NCI-H146 treated with DMSO at 0.1 percent for 48 hours (cell line): Measurements from ENCODE around the gene EDC4.
A peak's percentile ranks its signal among the peaks of the same experiment; 100 is the strongest.

Experiments
- DNase-seq: peaks from one replicate; lab custom pipeline; 2025; ENCODE audit not compliant: unreplicated experiment; lab: John Stamatoyannopoulos, UW

The EDC4 gene

DNA sequence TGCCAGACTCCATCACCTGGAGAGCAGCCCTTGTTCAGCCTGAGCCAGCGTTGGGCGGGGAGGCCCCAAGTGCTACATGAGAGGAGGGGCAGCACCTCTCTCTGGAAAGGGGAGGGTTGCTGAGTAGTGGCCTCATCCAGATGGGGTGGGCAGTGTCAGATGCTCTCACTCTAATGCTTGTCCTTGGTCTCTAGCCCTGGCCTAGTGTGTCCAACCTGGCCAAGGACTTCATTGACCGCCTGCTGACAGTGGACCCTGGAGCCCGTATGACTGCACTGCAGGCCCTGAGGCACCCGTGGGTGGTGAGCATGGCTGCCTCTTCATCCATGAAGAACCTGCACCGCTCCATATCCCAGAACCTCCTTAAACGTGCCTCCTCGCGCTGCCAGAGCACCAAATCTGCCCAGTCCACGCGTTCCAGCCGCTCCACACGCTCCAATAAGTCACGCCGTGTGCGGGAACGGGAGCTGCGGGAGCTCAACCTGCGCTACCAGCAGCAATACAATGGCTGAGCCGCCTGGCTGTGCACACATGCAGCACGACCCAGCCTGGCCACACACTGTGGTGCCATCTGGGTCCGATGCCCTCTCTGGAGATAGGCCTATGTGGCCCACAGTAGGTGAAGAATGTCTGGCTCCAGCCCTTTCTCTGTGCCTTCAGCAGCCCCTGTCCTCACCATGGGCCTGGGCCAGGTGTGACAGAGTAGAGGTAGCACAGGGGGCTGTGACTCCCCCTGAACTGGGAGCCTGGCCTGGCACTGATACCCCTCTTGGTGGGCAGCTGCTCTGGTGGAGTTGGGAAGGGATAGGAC, 54.5 kb downstream of the EDC4 start:
- no peak for DNase-seq

DNA sequence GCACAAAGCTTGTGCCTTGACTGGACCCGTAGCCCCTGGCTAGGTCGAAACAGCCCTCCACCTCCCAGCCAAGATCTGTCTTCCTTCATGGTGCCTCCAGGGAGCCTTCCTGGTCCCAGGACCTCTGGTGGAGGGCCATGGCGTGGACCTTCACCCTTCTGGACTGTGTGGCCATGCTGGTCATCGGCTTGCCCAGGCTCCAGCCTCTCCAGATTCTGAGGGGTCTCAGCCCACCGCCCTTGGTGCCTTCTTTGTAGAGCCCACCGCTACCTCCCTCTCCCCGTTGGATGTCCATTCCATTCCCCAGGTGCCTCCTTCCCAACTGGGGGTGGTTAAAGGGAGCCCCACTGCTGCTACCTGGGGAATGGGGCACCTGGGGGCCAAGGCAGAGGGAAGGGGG, 55.3 kb downstream of the EDC4 start:
- DNase-seq, result no peak

DNA sequence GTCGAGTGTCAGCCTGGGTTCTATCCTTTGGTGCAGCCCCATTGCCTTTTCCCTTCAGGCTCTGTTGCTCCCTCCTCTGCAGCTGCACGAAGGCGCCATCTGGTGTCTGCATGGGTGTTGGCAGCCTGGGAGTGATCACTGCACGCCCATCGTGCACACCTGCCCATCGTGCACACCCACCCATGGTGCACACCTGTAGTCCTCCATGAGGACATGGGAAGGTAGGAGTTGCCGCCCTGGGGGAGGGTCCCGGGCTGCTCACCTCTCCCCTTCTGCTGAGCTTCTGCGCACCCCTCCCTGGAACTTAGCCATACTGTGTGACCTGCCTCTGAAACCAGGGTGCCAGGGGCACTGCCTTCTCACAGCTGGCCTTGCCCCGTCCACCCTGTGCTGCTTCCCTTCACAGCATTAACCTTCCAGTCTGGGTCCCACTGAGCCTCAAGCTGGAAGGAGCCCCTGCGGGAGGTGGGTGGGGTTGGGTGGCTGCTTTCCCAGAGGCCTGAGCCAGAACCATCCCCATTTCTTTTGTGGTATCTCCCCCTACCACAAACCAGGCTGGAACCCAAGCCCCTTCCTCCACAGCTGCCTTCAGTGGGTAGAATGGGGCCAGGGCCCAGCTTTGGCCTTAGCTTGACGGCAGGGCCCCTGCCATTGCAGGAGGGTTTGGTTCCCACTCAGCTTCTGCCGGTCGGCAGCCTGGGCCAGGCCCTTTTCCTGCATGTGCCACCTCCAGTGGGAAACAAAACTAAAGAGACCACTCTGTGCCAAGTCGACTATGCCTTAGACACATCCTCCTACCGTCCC, 55.9 kb downstream of the EDC4 start:
- peak; percentile 23 for DNase-seq

DNA sequence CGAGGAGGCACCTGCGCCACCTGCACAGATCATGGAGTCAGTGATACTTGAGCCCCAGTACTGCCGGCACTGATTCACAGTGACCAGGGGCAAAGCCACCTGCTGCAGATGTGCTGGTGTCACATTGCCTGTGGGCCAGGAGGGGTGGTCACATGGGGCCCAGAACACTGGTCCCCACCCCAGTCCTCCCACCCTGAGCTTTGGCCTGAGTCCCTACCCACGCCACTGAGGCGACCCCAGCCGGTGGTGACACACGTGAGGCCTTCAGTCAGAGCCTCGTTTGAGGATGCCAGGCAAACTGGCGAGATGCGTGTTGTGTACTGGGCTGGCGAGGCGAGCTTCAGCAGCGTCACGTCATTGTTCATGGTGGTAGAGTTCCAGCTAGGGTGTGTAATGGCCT, 57.3 kb downstream of the EDC4 start:
- DNase-seq, result no peak

DNA sequence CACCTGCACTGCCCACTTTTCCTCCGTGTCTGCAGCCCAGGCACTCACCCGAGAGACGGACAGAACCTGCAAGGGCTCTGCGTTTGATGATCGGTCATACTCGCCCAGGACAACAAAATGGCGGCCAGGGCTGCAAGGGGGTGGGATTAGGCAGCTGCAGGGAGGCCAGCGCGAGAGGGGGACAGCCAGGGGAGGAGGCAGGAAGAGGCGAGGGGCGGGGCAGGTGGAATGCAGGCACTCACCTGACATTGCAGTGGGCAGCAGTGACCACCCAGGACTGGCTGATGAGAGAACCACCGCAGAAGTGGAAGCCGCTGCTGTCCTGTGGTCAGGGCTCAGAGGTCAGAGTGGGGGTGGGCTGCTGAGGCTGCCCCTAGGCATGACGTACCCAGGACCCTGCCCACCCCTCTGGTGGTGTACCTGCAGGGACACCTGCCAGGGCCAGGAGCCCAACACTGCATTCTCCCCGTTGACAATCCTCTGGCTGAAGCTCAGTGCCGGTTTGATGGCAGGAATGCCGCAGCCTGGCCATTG, 57.9 kb downstream of the EDC4 start:
- DNase-seq, result no peak
